HG03280 (cell line): ENCODE data around the gene ISYNA1.

ENCODE experiments used
- ATAC-seq: cut with Tn5 transposase; IDR thresholded peaks from one replicate; pipeline ENCODE4 v1.9.1; 2021; ENCODE audit warnings: mild to moderate bottlenecking, moderate library complexity; ENCODE audit not compliant: unreplicated experiment

ISYNA1 gene

GRCh38 chr19:18437491-18438330 lies at the start of gene ISYNA1:
Gene ISYNA1 (minus strand): TSS chr19:18438133. CDS start chr19:18437979, 154 bp downstream.
- ATAC-seq, result no peak

- no peak for ATAC-seq
Measured at GRCh38 chr19:18486746-18487145, 48.8 kb upstream of the ISYNA1 start.

- ATAC-seq, result no peak
Measured at GRCh38 chr19:18484992-18485391, 47.1 kb upstream of the ISYNA1 start.

- ATAC-seq, result no peak
Measured at GRCh38 chr19:18483119-18483890, 45.4 kb upstream of the ISYNA1 start.

- ATAC-seq, result no peak
Measured at GRCh38 chr19:18481505-18482222, 43.7 kb upstream of the ISYNA1 start.

GRCh38 chr19:18480006-18480691 lies 42.2 kb upstream of the ISYNA1 start:
- no peak for ATAC-seq

GRCh38 chr19:18478545-18479311 lies 40.8 kb upstream of the ISYNA1 start:
- ATAC-seq, result peak; percentile 61

- no peak for ATAC-seq
Measured at GRCh38 chr19:18477974-18478373, 40.0 kb upstream of the ISYNA1 start.

- no peak for ATAC-seq
Measured at GRCh38 chr19:18477042-18477779, 39.3 kb upstream of the ISYNA1 start.

- ATAC-seq, result no peak
Measured at GRCh38 chr19:18476507-18477041, 38.6 kb upstream of the ISYNA1 start.

GRCh38 chr19:18475762-18476331 lies 37.9 kb upstream of the ISYNA1 start:
- ATAC-seq, result no peak

- no peak for ATAC-seq
Measured at GRCh38 chr19:18475004-18475453, 37.1 kb upstream of the ISYNA1 start.

GRCh38 chr19:18474366-18474887 lies 36.5 kb upstream of the ISYNA1 start:
- ATAC-seq, result no peak

- no peak for ATAC-seq
Measured at GRCh38 chr19:18473706-18474087, 35.8 kb upstream of the ISYNA1 start.

- no peak for ATAC-seq
Measured at GRCh38 chr19:18473003-18473705, 35.2 kb upstream of the ISYNA1 start.

- ATAC-seq, result no peak
Measured at GRCh38 chr19:18470787-18471186, 32.9 kb upstream of the ISYNA1 start.

- no peak for ATAC-seq
Measured at GRCh38 chr19:18469069-18469846, 31.3 kb upstream of the ISYNA1 start.
